SK-N-SH treated with all-trans-retinoic acid at 6 μM for 48 hours (cell line): ENCODE results near the gene MCCC2.
A peak's percentile ranks its signal among the peaks of the same experiment; 100 is the strongest.
"Not testable (repeated sequence)": the region's sequence is repeated elsewhere in the genome, so short reads cannot be mapped to it uniquely, and the experiment has no call there.

Experiments
- ATAC-seq: fragments of 200-7000 bp; cut with Tn5 transposase; 3 replicates; pipeline ENCODE4 v1.9.1; 2020; ENCODE audit warnings: mild to moderate bottlenecking, moderate library complexity
- ARNTL ChIP-seq: fragments of 450-650 bp; formaldehyde crosslinking; IDR thresholded peaks from 2 replicates; pipeline ENCODE4 v1.5.0; 2020; ENCODE audit warnings: low read depth, mild to moderate bottlenecking, moderate library complexity, borderline replicate concordance
- BACH2 ChIP-seq: fragments of 250-450 bp; sonication (Bioruptor Pico); IDR thresholded peaks from 2 replicates; pipeline ENCODE4 v1.9.0; 2021; ENCODE audit warnings: mild to moderate bottlenecking, borderline replicate concordance
- CSDC2 ChIP-seq: fragments of 250-450 bp; sonication (Bioruptor Pico); IDR thresholded peaks from 2 replicates; pipeline ENCODE4 v1.5.0; 2020; ENCODE audit warnings: mild to moderate bottlenecking, moderate library complexity
- ESRRG ChIP-seq: fragments of 250-450 bp; sonication (Bioruptor Pico); IDR thresholded peaks from 2 replicates; pipeline ENCODE4 v1.6.1; 2021; ENCODE audit warnings: mild to moderate bottlenecking
- ISL1 ChIP-seq: fragments of 250-450 bp; sonication (Bioruptor Pico); IDR thresholded peaks from 2 replicates; pipeline ENCODE4 v2.1.2; 2022; ENCODE audit warnings: mild to moderate bottlenecking, moderate library complexity
- OSR1 ChIP-seq: fragments of 250-450 bp; sonication (Bioruptor Pico); IDR thresholded peaks from 2 replicates; pipeline ENCODE4 v1.8.0; 2022; ENCODE audit warnings: moderate library complexity, mild to moderate bottlenecking, inconsistent platforms
- PATZ1 ChIP-seq: fragments of 250-450 bp; sonication (Bioruptor Pico); IDR thresholded peaks from 2 replicates; pipeline ENCODE4 v1.8.0; 2020; ENCODE audit warnings: mild to moderate bottlenecking, moderate library complexity, borderline replicate concordance
- POU6F1 ChIP-seq: fragments of 250-450 bp; sonication (Bioruptor Pico); IDR thresholded peaks from 2 replicates; pipeline ENCODE4 v1.8.0; 2021; ENCODE audit warnings: low read depth, mild to moderate bottlenecking, moderate library complexity, borderline replicate concordance
- PPARA ChIP-seq: fragments of 250-450 bp; sonication (Bioruptor Pico); IDR thresholded peaks from 2 replicates; pipeline ENCODE4 v1.5.0; 2020; ENCODE audit warnings: mild to moderate bottlenecking, borderline replicate concordance
- RARB ChIP-seq: fragments of 250-450 bp; sonication (Bioruptor Pico); IDR thresholded peaks from 2 replicates; pipeline ENCODE4 v1.8.0; 2021; ENCODE audit warnings: mild to moderate bottlenecking, moderate library complexity
- SNAI2 ChIP-seq: fragments of 250-450 bp; sonication (Bioruptor Pico); IDR thresholded peaks from 2 replicates; pipeline ENCODE4 v1.5.0; 2020; ENCODE audit warnings: mild to moderate bottlenecking, moderate library complexity
- TCF4 ChIP-seq: fragments of 250-450 bp; sonication (Bioruptor Pico); IDR thresholded peaks from 2 replicates; pipeline ENCODE4 v1.8.0; 2021; ENCODE audit warnings: mild to moderate bottlenecking, moderate library complexity, borderline replicate concordance
- TOX ChIP-seq: fragments of 250-450 bp; sonication (Bioruptor Pico); IDR thresholded peaks from 2 replicates; pipeline ENCODE4 v1.8.0; 2021; ENCODE audit warnings: mild to moderate bottlenecking, moderate library complexity, borderline replicate concordance
- TSHZ2 ChIP-seq: fragments of 250-450 bp; sonication (Bioruptor Pico); IDR thresholded peaks from 2 replicates; pipeline ENCODE4 v1.5.0; 2020; ENCODE audit warnings: mild to moderate bottlenecking, moderate library complexity
- ZC3H10 ChIP-seq: fragments of 250-450 bp; sonication (Bioruptor Pico); IDR thresholded peaks from 2 replicates; pipeline ENCODE4 v1.5.1; 2021; ENCODE audit warnings: mild to moderate bottlenecking, moderate library complexity
- ZNF565 ChIP-seq: fragments of 450-650 bp; formaldehyde crosslinking; conservative IDR thresholded peaks from 2 replicates; pipeline ENCODE4 v1.5.0; 2020; ENCODE audit warnings: low read depth, mild to moderate bottlenecking, moderate library complexity
- ZNF8 ChIP-seq: fragments of 450-650 bp; formaldehyde crosslinking; IDR thresholded peaks from 2 replicates; pipeline ENCODE4 v1.5.0; 2020; ENCODE audit warnings: mild to moderate bottlenecking, moderate library complexity
- TF ChIP-seq, protein P1 (sequence below): fragments of 250-450 bp; sonication (Bioruptor Pico); IDR thresholded peaks from 2 replicates; pipeline ENCODE4 v1.5.1; 2021; ENCODE audit warnings: mild to moderate bottlenecking, moderate library complexity
- TF ChIP-seq, protein P2 (sequence below): fragments of 250-450 bp; sonication (Bioruptor Pico); IDR thresholded peaks from 2 replicates; pipeline ENCODE4 v1.5.1; 2020; ENCODE audit warnings: low read depth, mild to moderate bottlenecking, moderate library complexity

The MCCC2 gene

DNA sequence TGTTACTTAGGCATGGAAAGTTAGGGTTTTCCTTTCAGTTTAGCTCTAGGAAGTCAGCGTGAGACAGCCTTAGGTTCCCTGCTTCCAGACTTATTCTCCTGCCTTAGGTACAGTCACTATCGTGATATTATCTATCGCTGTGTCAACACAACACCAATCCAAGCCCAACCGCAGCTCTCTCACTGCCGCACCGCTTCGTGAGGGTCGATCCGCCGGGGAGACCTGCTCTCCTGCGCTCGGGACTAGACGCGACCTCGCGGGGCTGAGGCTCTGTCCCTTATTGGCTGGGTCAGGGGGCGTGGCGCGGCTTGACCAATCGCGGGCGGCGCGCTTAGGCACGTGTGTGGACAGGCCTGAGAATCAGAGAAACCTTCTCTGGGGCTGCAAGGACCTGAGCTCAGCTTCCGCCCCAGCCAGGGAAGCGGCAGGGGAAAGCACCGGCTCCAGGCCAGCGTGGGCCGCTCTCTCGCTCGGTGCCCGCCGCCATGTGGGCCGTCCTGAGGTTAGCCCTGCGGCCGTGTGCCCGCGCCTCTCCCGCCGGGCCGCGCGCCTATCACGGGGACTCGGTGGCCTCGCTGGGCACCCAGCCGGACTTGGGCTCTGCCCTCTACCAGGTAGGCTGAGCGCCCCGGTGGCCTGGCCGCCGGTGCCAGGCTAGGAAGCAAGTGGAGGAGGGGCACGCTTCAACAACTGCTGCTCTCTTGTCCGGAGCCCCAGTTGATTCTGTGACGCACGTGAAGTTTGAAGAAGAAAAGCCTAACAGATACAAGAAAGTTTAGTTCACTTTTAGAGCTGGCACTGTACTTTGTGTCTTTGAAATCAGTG, at the start of gene MCCC2:
MCCC2 (plus strand) TSS at position 400 of the 825 bp plus-strand sequence; CDS start at position 486, 86 bp downstream.
- peak; percentile 99 for ATAC-seq
- no peak for TF ChIP-seq TSHZ2 (CRISPR knock-in tag)
- TF ChIP-seq CSDC2, result 0 out of 2 replicates have a peak, but pooled peaks have one; percentile 17

DNA sequence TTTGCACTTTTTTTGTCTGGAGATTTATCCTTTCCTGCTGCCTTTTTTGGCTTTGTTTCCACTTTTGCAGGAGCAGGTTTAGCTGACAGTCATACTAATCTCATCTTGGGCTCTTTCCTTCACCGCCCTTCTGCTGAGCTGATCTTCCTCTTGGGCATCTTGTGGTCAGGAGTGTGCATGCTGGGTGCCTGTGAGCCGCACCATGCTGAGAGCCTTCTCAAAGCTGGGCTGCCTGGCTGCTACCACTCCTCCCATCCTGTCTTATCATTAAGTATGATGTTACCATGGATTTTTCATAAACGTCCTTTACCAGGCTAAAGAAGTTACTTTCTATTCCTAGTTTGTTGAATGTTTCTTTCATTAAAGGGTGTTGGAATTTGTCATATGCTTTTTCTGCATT, 49.5 kb upstream of the MCCC2 start:
- no peak for ATAC-seq
- no peak for TF ChIP-seq ZNF565 (CRISPR knock-in tag)
- TF ChIP-seq, protein P1, sequence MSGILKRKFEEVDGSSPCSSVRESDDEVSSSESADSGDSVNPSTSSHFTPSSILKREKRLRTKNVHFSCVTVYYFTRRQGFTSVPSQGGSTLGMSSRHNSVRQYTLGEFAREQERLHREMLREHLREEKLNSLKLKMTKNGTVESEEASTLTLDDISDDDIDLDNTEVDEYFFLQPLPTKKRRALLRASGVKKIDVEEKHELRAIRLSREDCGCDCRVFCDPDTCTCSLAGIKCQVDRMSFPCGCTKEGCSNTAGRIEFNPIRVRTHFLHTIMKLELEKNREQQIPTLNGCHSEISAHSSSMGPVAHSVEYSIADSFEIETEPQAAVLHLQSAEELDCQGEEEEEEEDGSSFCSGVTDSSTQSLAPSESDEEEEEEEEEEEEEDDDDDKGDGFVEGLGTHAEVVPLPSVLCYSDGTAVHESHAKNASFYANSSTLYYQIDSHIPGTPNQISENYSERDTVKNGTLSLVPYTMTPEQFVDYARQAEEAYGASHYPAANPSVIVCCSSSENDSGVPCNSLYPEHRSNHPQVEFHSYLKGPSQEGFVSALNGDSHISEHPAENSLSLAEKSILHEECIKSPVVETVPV (CRISPR knock-in tag), result no peak
- TF ChIP-seq BACH2 (CRISPR knock-in tag), result no peak
- no peak for TF ChIP-seq TSHZ2 (CRISPR knock-in tag)
- TF ChIP-seq, protein P2, sequence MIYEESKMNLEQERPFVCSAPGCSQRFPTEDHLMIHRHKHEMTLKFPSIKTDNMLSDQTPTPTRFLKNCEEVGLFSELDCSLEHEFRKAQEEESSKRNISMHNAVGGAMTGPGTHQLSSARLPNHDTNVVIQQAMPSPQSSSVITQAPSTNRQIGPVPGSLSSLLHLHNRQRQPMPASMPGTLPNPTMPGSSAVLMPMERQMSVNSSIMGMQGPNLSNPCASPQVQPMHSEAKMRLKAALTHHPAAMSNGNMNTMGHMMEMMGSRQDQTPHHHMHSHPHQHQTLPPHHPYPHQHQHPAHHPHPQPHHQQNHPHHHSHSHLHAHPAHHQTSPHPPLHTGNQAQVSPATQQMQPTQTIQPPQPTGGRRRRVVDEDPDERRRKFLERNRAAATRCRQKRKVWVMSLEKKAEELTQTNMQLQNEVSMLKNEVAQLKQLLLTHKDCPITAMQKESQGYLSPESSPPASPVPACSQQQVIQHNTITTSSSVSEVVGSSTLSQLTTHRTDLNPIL, result no peak
- no peak for TF ChIP-seq CSDC2
- TF ChIP-seq ZNF8, result no peak
- TF ChIP-seq TCF4 (CRISPR knock-in tag), result no peak
- TF ChIP-seq ZC3H10 (CRISPR knock-in tag), result no peak

- ATAC-seq, result not testable (repeated sequence)
Measured at GRCh38 chr5:71550885-71551284, 36.3 kb upstream of the MCCC2 start.

- ATAC-seq, result not testable (repeated sequence)
Measured at GRCh38 chr5:71551582-71551981, 35.6 kb upstream of the MCCC2 start.

DNA sequence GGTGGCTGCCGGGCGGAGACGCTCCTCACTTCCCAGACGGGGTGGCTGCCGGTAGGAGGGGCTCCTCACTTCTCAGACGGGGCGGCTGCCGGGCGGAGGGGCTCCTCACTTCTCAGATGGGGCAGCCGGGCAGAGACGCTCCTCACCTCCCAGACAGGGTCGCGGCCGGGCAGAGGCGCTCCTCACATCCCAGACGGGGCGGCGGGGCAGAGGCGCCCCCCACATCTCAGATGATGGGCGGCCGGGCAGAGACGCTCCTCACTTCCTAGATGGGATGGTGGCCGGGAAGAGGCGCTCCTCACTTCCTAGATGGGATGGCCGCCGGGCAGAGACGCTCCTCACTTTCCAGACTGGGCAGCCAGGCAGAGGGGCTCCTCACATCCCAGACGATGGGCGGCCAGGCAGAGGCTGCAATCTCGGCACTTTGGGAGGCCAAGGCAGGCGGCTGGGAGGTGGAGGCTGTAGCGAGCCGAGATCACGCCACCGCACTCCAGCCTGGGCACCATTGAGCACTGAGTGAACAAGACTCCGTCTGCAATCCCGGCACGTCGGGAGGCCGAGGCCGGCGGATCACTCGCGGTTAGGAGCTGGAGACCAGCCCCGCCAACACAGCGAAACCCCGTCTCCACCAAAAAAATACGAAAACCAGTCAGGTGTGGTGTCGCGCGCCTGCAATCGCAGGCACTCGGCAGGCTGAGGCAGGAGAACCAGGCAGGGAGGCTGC, 35.0 kb upstream of the MCCC2 start:
- not testable (repeated sequence) for ATAC-seq

- no peak for ATAC-seq
- TF ChIP-seq OSR1 (CRISPR knock-in tag) (no peak), TOX (CRISPR knock-in tag) (no peak), ESRRG (CRISPR knock-in tag) (no peak), CSDC2 (no peak), ZNF565 (CRISPR knock-in tag) (no peak), ZC3H10 (CRISPR knock-in tag) (no peak), ISL1 (CRISPR knock-in tag) (no peak), PATZ1 (no peak), PPARA (CRISPR knock-in tag) (no peak), RARB (no peak), POU6F1 (CRISPR knock-in tag) (no peak), ARNTL (no peak), SNAI2 (no peak)
Measured at GRCh38 chr5:71563161-71563560, 24.0 kb upstream of the MCCC2 start.
